ENCODE results near the gene HOXA13.

- TF ChIP-seq CTCF (IDR thresholded peaks at IDR 0.05) (no peak), POLR2A (IDR thresholded peaks at IDR 0.05; ENCODE audit: low read depth) (no peak), POLR2AphosphoS5 (IDR thresholded peaks at IDR 0.05) (no peak)
These were observed 41.5 kb upstream of the HOXA13 start for GRCh38 chr7:27241189-27242056.
